Activated gamma-delta T cell treated with Interleukin-2 at 50 U/mL for 16 hours (primary cell): ENCODE measurements around the gene WNK1.
"Not testable (repeated sequence)": the region's sequence is repeated elsewhere in the genome, so short reads cannot be mapped to it uniquely, and the experiment has no call there.

Experiments
- DNase-seq: peaks from one replicate; pipeline ENCODE4 v3.0.0-alpha.2; 2020

The WNK1 gene

GRCh38 chr12:751999-752694 lies at the start of gene WNK1:
WNK1 (plus strand) TSS chr12:752579; CDS start chr12:753566, 987 bp downstream.
- peak; percentile 97 for DNase-seq

GRCh38 chr12:704516-705242 lies 47.7 kb upstream of the WNK1 start:
- DNase-seq: no peak

GRCh38 chr12:708084-708483 lies 44.3 kb upstream of the WNK1 start:
- not testable (repeated sequence) for DNase-seq

GRCh38 chr12:709455-710020 lies 42.8 kb upstream of the WNK1 start:
- no peak for DNase-seq

GRCh38 chr12:712172-712863 lies 40.1 kb upstream of the WNK1 start:
- DNase-seq: no peak

GRCh38 chr12:713281-713875 lies 39.0 kb upstream of the WNK1 start:
- no peak for DNase-seq

GRCh38 chr12:716506-716905 lies 35.9 kb upstream of the WNK1 start:
- no peak for DNase-seq

- no peak for DNase-seq
These were observed 33.6 kb upstream of the WNK1 start for GRCh38 chr12:718756-719102.

- DNase-seq: no peak
These were observed 32.0 kb upstream of the WNK1 start for GRCh38 chr12:720231-720941.

- peak; percentile 6 for DNase-seq
These were observed 28.1 kb upstream of the WNK1 start for GRCh38 chr12:724194-724855.

- no peak for DNase-seq
These were observed 27.3 kb upstream of the WNK1 start for GRCh38 chr12:725076-725475.

- no peak for DNase-seq
These were observed 25.9 kb upstream of the WNK1 start for GRCh38 chr12:726281-727140.

GRCh38 chr12:727321-727720 lies 25.1 kb upstream of the WNK1 start:
- no peak for DNase-seq

- DNase-seq: peak; percentile 19
These were observed 23.6 kb upstream of the WNK1 start for GRCh38 chr12:728781-729180.

- DNase-seq: no peak
These were observed 23.2 kb upstream of the WNK1 start for GRCh38 chr12:729221-729620.

GRCh38 chr12:730550-730949 lies 21.8 kb upstream of the WNK1 start:
- DNase-seq: no peak

GRCh38 chr12:737122-737739 lies 15.1 kb upstream of the WNK1 start:
- DNase-seq: no peak

GRCh38 chr12:738712-739111 lies 13.7 kb upstream of the WNK1 start:
- no peak for DNase-seq

GRCh38 chr12:739349-739748 lies 13.0 kb upstream of the WNK1 start:
- DNase-seq: no peak

- no peak for DNase-seq
These were observed 11.5 kb upstream of the WNK1 start for GRCh38 chr12:740921-741320.
